ENCODE measurements around the gene CHKA.

DNA sequence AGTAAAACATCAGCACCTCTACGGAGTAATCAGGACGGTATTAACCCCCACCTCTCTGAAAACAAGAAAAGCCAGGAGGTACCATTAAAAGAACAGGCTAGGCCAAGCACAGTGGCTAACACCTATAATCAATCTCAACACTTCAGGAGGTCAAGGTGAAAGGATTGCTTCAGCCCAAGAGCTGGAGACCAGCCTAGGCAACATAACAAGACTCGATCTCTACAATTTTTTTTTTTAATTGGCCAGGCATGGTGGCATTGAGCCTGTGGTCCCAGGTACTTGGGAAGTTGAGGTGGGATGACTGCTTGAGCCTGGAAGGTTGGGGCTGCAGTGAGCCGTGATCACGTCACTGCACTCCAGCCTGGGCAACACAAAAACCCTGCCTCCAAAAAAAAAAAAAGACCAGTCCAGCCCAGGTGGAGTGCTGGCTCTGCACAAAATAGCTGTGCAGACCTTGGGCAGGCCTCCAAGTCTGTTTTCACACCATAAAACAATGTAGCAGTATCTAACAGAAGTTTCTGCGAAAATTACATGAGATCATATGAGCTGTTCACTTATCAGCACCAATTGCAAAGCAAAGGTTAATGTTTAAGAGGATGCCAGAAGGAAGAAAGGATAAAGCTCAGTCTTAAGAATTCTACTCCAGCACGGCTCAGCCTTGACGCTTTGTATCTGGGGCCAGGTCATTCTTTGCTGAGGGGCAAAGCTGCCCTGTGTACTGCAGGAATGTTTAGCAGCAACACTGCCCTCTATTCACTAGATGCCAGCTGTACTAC, 14.8 kb downstream of the CHKA start:
- TF ChIP-seq EP300 (IDR thresholded peaks at IDR 0.05) (no peak), POLR2A (IDR thresholded peaks at IDR 0.05) (no peak)
- TF ChIP-seq, protein P1, sequence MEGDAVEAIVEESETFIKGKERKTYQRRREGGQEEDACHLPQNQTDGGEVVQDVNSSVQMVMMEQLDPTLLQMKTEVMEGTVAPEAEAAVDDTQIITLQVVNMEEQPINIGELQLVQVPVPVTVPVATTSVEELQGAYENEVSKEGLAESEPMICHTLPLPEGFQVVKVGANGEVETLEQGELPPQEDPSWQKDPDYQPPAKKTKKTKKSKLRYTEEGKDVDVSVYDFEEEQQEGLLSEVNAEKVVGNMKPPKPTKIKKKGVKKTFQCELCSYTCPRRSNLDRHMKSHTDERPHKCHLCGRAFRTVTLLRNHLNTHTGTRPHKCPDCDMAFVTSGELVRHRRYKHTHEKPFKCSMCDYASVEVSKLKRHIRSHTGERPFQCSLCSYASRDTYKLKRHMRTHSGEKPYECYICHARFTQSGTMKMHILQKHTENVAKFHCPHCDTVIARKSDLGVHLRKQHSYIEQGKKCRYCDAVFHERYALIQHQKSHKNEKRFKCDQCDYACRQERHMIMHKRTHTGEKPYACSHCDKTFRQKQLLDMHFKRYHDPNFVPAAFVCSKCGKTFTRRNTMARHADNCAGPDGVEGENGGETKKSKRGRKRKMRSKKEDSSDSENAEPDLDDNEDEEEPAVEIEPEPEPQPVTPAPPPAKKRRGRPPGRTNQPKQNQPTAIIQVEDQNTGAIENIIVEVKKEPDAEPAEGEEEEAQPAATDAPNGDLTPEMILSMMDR (IDR thresholded peaks at IDR 0.05) = no peak

Data from suprapubic skin (tissue), 3 donors.